NCI-H146 treated with DMSO at 0.1 percent for 48 hours (cell line): ENCODE results near the gene PBX1.

ENCODE experiments used
- DNase-seq: peaks from one replicate; lab custom pipeline; 2025; ENCODE audit not compliant: unreplicated experiment; lab: John Stamatoyannopoulos, UW

PBX1 gene

DNA sequence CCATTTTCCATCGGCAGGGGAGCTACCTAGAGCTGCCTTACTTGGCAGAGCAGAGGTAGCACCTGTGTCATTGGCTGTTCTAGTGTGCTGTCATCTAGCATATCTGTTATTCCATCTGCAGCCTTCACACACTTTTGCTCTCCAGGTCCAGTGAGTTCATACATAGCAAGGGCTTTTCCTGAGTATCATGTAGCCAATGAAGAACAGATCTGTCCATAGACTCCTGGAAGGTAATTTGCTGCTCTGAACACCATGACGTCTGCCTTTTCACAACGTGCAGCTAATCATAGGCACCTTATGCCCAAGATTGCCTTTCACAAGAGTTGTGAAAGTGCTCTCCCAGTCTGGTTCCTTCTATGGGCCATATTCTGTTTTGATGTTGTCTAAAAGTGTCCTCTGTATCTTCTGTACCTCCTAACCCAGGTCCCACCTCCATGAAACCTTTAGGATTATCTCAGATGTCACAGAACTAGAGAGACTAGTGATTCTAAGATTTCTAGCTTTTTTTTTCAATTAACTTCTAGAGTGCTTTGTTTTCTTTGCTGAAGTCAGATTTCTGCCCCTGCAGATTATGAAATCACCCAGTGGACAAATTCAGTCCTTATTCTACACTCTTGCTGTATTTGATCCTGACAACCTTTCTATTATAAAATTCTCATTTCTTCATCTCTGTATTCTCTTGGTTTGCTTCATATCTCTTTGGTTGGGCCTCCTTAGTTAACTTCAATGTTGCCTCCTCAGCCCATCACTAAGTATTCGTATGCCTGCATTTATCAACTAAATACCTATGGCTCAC lies 134.8 kb downstream of the PBX1 start:
- DNase-seq = no peak

- DNase-seq = no peak
Observed at GRCh38 chr1:164694505-164694904, 135.5 kb downstream of the PBX1 start.

DNA sequence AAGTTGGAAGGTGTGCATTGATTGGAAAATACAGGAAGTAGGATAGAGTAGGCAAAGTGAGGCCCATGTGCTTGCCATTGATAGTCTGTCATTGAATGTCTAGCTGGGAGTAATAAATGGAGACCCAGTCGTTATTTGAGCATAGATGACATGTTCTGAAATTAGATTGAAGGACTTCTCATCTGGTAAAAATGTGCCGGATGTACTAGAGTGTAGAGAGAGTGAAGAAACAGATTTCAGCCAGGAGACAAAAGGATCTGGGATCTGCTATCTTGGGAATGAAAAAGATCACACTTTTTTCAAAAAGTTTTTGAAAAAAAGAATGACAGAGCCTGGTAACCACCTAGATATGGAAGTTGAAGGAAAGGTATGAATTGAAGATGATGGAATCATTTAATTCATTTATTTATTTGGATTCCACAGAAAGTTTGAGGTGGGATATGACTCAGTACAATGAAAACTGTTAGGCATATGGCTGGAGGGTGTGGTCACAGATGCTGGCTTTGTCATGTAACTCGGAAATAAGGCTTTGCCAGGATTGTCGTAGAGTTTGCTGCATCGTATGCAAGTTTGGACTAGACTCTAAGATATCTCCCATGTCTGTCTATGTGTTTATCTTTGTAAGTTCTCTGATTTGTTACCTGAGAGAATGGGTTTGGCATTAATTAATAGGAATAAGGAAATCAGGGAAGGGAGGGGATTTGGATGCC lies 137.1 kb downstream of the PBX1 start:
- DNase-seq = no peak

GRCh38 chr1:164699815-164700491 lies 141.0 kb downstream of the PBX1 start:
- no peak for DNase-seq

- DNase-seq = no peak
Observed at GRCh38 chr1:164700683-164701082, 141.7 kb downstream of the PBX1 start.

DNA sequence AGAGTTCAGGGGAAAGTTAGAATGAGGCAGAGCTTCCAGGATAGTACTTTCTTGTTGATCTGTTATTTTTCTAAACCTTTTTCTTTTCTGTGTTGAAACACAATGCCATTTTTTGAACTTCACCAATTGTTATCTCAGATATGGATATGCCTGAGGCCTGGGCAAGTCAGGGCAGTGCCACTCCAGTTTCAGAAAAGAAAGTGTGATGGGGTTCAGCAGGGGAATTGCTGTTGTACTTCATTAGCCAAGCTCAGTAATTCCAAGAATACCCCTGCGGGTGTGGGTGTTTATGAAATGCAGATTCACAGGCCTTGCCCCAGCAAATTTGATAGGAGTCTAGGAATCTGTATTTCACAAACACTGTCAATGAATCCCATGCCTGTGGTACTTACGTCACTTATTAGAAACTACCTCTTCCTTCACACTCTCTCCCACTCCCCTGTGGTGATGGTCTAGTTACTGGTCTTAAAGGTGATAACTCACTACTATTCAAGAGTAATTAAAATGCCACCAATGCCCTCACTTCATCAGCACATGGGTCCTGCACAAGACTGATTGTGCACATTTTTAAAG lies 142.3 kb downstream of the PBX1 start:
- no peak for DNase-seq

GRCh38 chr1:164702216-164702615 lies 143.2 kb downstream of the PBX1 start:
- DNase-seq = no peak

- no peak for DNase-seq
Observed at GRCh38 chr1:164702664-164703063, 143.7 kb downstream of the PBX1 start.

- no peak for DNase-seq
Observed at GRCh38 chr1:164703463-164703862, 144.5 kb downstream of the PBX1 start.

- DNase-seq = no peak
Observed at GRCh38 chr1:164703960-164704411, 145.0 kb downstream of the PBX1 start.

- no peak for DNase-seq
Observed at GRCh38 chr1:164704954-164705353, 146.0 kb downstream of the PBX1 start.

DNA sequence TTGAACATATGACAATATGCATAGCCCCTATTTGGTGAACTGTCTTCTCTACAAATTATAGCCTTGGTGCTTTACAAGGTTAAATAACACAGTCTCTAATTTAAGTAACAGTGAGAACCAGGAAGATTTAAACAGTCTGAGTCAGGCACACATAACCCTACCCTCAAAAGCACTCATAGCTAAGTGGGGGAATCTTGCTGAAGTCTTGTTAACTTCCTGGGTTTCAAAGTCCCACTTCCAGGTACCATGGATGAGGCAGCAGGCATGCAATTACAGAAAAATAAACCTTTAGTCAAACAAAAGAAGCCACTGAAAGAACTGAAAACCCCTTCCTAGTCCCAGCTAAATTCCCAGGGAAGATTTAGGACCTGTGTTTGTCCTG lies 147.6 kb downstream of the PBX1 start:
- no peak for DNase-seq

DNA sequence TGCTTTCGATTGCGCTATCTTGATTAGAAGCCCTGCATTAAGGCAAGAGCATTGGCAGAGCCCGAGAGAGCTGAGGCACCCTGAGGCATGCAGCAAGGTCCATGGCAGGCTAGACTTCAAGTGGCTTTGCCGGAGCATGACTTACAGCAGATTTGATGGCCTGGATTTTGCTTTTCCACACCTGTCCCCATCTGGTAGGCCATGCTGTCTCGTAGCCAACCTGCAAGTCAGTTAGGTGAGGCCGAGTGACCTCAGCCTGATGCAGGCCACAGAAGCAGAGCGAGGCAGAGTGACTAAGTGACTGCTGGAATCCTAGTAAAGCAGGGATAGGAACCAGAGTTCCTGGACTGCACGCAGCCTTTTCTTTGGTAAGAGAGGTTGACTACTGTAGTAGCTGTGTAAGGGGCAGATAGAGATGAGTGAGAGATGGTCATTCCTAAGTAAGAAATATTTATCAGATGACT lies 148.9 kb downstream of the PBX1 start:
- no peak for DNase-seq

- DNase-seq = no peak
Observed at GRCh38 chr1:164708596-164708995, 149.6 kb downstream of the PBX1 start.

DNA sequence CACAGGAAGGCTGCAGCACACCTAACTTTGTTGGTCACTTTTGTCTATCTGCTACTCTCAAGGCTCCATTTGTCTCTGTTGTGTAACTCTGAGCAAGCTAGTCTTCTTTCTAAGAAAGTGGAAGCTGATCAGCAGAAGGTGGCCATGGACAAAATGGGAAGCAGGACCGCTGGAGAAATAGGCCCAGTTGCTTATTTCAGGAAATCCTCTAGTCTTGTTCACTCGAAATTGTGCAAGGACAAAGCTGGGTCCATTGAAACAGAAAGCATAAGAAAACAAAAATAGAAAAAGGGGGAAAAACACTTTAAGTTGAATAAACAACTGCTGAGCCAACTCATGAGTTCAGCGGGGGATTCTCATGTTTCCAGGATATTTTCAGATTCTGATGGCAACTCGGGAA lies 150.1 kb downstream of the PBX1 start:
- no peak for DNase-seq

DNA sequence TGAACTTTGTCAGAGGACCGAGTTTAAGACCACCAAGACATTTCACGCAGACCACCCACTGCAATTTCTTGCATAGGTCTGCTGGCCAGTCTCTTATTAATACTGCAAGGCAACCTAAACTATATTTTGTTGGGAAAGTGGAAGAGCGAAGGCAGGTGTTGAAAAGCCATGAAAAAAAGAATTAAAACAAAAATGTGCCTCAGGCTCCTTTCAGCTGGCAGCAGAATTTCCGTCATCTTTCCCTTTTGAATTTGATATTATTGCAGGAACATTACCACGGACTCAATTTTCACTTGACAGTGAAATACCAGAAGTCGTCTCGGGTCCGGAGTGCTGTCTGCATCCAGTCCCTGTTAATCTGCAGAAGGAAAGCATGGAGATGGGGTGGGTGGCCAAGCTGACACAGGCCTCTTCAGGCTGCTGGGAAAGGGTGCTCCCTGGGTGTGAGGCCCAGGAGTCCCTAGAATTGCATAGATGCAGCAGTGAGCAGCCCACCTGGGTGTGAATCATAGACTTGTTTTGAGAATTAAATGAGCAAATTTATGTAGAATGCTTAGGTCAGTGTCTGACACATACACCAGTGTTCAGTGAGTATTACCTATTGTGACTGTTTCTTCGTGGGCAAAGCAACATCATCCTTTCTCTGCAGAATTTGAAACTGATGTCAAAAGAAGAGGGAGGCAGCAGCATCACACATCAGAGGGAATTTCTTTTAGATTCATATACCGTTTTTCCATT lies 150.7 kb downstream of the PBX1 start:
- no peak for DNase-seq

GRCh38 chr1:164712131-164713036 lies 153.4 kb downstream of the PBX1 start:
- no peak for DNase-seq

- DNase-seq = no peak
Observed at GRCh38 chr1:164713456-164714207, 154.6 kb downstream of the PBX1 start.
